Measurements from ENCODE around the gene CAMTA1. TPM values are rescaled to one million over a fixed set of nuclear protein-coding genes. Genes with fewer than 3 reads are reported as not detected.

The CAMTA1 gene
- total and polyA plus RNA-seq, 2 experiments from 2014 or later = 89.0 to 145 TPM

DNA sequence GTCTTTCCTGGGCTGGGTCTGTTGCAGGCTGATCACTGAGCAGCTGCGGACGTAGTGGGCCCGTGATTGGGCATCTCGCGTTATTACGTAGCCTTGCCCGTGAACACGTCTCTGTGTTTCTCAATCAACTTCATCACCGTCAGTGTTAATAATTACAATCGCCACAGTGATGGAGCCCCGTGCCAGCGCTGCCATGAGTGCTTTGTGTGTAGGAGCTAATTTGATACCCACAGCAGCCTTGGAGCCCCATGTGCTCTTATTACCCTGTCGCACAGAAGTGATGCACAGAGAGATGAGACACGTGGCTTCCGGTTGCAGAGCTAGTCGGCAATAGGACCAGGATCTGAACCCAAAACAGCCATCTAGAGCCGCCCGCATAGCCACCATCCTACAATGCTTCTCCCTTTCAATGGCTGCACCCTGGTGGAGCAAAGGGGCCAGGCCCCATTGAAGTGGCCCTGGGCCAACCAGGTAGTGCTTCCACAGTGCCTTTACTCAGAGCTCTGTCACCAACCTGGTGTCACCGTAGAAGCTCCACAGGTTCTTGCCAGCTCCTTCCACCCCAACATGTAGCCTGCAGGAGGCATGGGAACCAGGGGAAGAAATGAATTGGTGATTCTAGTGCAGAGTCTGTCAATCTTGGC lies 587.3 kb downstream of the CAMTA1 start:
- Histone ChIP-seq H3K27ac (no peak overlapping the region), H4K20me1 (ENCODE audit: insufficient read depth, poor library complexity, severe bottlenecking) (no peaks in the 10 kb centered on the region), H3K27me3 (no peaks in the 10 kb centered on the region), H3K9me3 (ENCODE audit: low read depth) (no peaks in the 10 kb centered on the region), H3K9me2 (replicated peaks; ENCODE audit: insufficient read depth) (no peaks in the 10 kb centered on the region), H3K4me3 (no peak overlapping the region), H2AFZ (no peak overlapping the region), H3K79me2 (no peaks in the 10 kb centered on the region), H3K36me3 (replicated peaks; ENCODE audit: insufficient read depth, low read depth) (no peaks in the 10 kb centered on the region), H3K4me2 (no peak overlapping the region), H3K4me1 (ENCODE audit: insufficient read depth) (no peaks in the 10 kb centered on the region)
- 92% methylated on average over 19 of the region's 19 CpGs for WGBS (ENCODE audit: low lambda C conversion rate, missing lambda C conversion rate)
- no peak for DNase-seq (ENCODE audit: low spot score)
- TF ChIP-seq, protein P1, sequence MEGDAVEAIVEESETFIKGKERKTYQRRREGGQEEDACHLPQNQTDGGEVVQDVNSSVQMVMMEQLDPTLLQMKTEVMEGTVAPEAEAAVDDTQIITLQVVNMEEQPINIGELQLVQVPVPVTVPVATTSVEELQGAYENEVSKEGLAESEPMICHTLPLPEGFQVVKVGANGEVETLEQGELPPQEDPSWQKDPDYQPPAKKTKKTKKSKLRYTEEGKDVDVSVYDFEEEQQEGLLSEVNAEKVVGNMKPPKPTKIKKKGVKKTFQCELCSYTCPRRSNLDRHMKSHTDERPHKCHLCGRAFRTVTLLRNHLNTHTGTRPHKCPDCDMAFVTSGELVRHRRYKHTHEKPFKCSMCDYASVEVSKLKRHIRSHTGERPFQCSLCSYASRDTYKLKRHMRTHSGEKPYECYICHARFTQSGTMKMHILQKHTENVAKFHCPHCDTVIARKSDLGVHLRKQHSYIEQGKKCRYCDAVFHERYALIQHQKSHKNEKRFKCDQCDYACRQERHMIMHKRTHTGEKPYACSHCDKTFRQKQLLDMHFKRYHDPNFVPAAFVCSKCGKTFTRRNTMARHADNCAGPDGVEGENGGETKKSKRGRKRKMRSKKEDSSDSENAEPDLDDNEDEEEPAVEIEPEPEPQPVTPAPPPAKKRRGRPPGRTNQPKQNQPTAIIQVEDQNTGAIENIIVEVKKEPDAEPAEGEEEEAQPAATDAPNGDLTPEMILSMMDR (IDR thresholded peaks at IDR 0.05; ENCODE audit: poor library complexity) = no peak
- no peak for TF ChIP-seq EZH2phosphoT487 (IDR thresholded peaks at IDR 0.05; ENCODE audit: low read depth, severe bottlenecking, unreplicated experiment)
- no peak for TF ChIP-seq EZH2 (IDR thresholded peaks at IDR 0.05; ENCODE audit: borderline replicate concordance)

DNA sequence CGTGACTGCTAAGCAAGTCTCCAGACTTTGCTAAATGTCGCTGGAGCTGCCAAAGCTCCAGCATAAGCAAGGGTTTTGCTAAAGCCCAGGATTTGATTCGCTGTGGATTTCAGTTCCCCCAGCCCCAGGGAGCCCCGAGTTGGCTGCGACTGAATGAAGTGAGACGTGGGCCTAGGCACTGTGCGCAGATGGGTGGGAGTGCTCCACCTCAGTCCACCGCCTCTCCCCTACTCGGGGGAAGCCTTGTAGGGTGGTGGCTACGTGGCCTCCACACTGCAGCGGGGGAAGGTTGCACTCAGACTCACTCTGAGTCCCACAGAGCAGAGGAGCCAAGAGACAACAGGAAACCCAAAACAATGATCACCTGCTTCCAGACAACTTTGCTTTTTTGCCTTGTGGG lies 588.0 kb downstream of the CAMTA1 start:
- TF ChIP-seq, protein P1 (IDR thresholded peaks at IDR 0.05; ENCODE audit: poor library complexity) = no peak
- TF ChIP-seq EZH2 (IDR thresholded peaks at IDR 0.05; ENCODE audit: borderline replicate concordance) (no peak), EZH2phosphoT487 (IDR thresholded peaks at IDR 0.05; ENCODE audit: low read depth, severe bottlenecking, unreplicated experiment) (no peak)
- Histone ChIP-seq H3K9me3 (ENCODE audit: low read depth) (no peaks in the 10 kb centered on the region), H3K79me2 (no peaks in the 10 kb centered on the region), H3K4me1 (ENCODE audit: insufficient read depth) (no peaks in the 10 kb centered on the region), H3K4me2 (no peak overlapping the region), H4K20me1 (ENCODE audit: insufficient read depth, poor library complexity, severe bottlenecking) (no peaks in the 10 kb centered on the region), H3K27me3 (no peaks in the 10 kb centered on the region), H3K4me3 (no peak overlapping the region), H3K36me3 (replicated peaks; ENCODE audit: insufficient read depth, low read depth) (no peaks in the 10 kb centered on the region), H3K9me2 (replicated peaks; ENCODE audit: insufficient read depth) (no peaks in the 10 kb centered on the region), H3K27ac (no peak overlapping the region), H2AFZ (no peak overlapping the region)
- 92% methylated on average over 11 of the region's 11 CpGs for WGBS (ENCODE audit: low lambda C conversion rate, missing lambda C conversion rate)
- no peak for DNase-seq (ENCODE audit: low spot score)

DNA sequence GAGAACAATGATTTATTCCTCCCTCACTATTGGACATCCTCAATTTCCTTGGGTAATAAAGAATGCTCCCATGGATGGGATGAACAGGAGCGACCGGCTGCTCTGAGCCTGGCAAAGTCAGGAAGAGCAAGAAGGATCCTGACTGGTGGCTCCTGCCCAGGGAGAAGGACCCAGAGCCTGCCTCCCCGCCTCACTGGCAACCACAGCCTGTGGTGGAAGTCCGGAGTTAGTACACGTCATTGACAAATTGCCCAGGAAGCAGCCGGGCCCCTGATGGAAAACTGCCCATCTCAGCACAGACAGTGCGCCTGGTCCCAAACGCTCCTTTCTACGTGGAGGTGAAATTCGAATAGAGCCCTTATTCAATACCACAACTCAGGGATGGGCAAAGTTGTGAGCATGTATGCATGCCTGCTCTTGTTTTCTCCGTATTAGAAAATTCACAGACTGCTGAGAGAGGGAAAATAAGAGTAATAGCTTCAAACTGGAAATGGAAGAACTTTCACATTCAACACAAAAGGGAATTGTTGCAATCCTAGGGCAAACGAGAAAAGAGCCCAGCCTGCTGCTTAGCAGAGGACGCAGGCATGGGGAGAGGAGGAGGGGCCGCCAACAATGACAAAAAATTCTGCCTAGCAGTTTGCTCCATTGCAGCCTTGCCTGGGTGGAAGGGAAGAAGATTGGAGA lies 588.8 kb downstream of the CAMTA1 start:
- Histone ChIP-seq H3K4me2 (no peak overlapping the region), H3K27me3 (no peaks in the 10 kb centered on the region), H4K20me1 (ENCODE audit: insufficient read depth, poor library complexity, severe bottlenecking) (no peaks in the 10 kb centered on the region), H3K4me3 (no peak overlapping the region), H3K9me3 (ENCODE audit: low read depth) (no peaks in the 10 kb centered on the region), H3K79me2 (no peaks in the 10 kb centered on the region), H2AFZ (no peak overlapping the region), H3K36me3 (replicated peaks; ENCODE audit: insufficient read depth, low read depth) (no peaks in the 10 kb centered on the region), H3K9me2 (replicated peaks; ENCODE audit: insufficient read depth) (no peaks in the 10 kb centered on the region), H3K27ac (no peak overlapping the region), H3K4me1 (ENCODE audit: insufficient read depth) (no peaks in the 10 kb centered on the region)
- TF ChIP-seq, protein P1 (IDR thresholded peaks at IDR 0.05; ENCODE audit: poor library complexity) = no peak
- TF ChIP-seq EZH2 (IDR thresholded peaks at IDR 0.05; ENCODE audit: borderline replicate concordance) (no peak), EZH2phosphoT487 (IDR thresholded peaks at IDR 0.05; ENCODE audit: low read depth, severe bottlenecking, unreplicated experiment) (no peak)
- DNase-seq (ENCODE audit: low spot score) = no peak
- WGBS (ENCODE audit: low lambda C conversion rate, missing lambda C conversion rate) = 62% methylated on average over 14 of the region's 14 CpGs

All from hepatocyte (in vitro differentiated cells).